K562 (cell line): ENCODE data around the gene TSPAN14. TPM values are rescaled to one million over a fixed set of nuclear protein-coding genes. Genes with fewer than 3 reads are reported as not detected.

Experiments
- ATAC-seq: fragments of 200-7000 bp; cut with Tn5 transposase; 3 replicates; pipeline ENCODE4 v1.9.1; 2020; ENCODE audit warnings: moderate library complexity
- BruUV-seq: library from RNA; stranded (reverse); fragments of 400-500 nt; replicated peaks from 2 replicates; lab custom pipeline; 2021; lab: Mats Ljungman, UMichigan
- CTCF ChIA-PET: fragments of 300-600 bp; formaldehyde crosslinking; extraction: SDS; loops from one replicate; lab custom pipeline; 2021; ENCODE audit warnings: low intra/inter-chr PET ratio; lab: Yijun Ruan, JAX
- POLR2A ChIA-PET: fragments of 300-600, 350-650 bp; sonication (Branson Sonifier 250); formaldehyde crosslinking; extraction: SDS; loops from one replicate; lab custom pipeline; 2021; ENCODE audit warnings: antibody characterized with exemption, inconsistent platforms; lab: Yijun Ruan, JAX
- DNase-seq, 4 experiments: peaks; one replicate each; pipeline versions ENCODE4 v3.0.0 to v3.0.0-alpha.2; 2011 to 2018; ENCODE audit warnings: low spot score in 3 of 4, mixed read lengths in 3 of 4; ENCODE audit errors: extremely low read depth in 1 of 4
- FAIRE-seq: peaks from 2 replicates; lab custom pipeline; 2011; peaks lifted over from hg19 to GRCh38; lab: Jason Lieb, UNC
- H2AFZ ChIP-seq: 2 replicates; pipeline ENCODE4 v1.6.0; 2011; ENCODE audit warnings: low read depth, low read length, control low read depth, inconsistent platforms
- H3K27ac ChIP-seq: fragments of 200-600 bp; 3 replicates; pipeline ENCODE4 v1.8.0; 2011; ENCODE audit warnings: low read depth, mild to moderate bottlenecking, control low read depth, inconsistent platforms, low read length, moderate library complexity, mixed read lengths; ENCODE audit errors: extremely low read depth
- H3K27me3 ChIP-seq, 2 experiments: fragments of 300-600 bp in 1 of 2; 2 replicates in 1 of 2; 3 replicates in 1 of 2; pipeline versions ENCODE4 v1.6.0 to v1.8.0; 2011; ENCODE audit warnings: inconsistent platforms in 2 of 2, low read length in 2 of 2, mild to moderate bottlenecking in 1 of 2, mixed read lengths in 1 of 2, moderate library complexity in 1 of 2; ENCODE audit not compliant: control insufficient read depth in 2 of 2, insufficient read depth in 2 of 2
- H3K36me3 ChIP-seq: fragments of 300-600 bp; 3 replicates; pipeline ENCODE4 v1.8.0; 2011; ENCODE audit warnings: mild to moderate bottlenecking, low read length, inconsistent platforms; ENCODE audit not compliant: control insufficient read depth, insufficient read depth
- H3K4me1 ChIP-seq, 2 experiments: fragments of 200-600 bp in 1 of 2; replicated peaks in 1 of 2; 2 replicates in 1 of 2; 3 replicates in 1 of 2; pipeline versions ENCODE4 v1.5.1 to v1.8.0; 2011; ENCODE audit warnings: inconsistent platforms in 2 of 2, low read length in 2 of 2, mild to moderate bottlenecking in 1 of 2, mixed read lengths in 1 of 2, moderate library complexity in 1 of 2; ENCODE audit not compliant: control insufficient read depth in 2 of 2, insufficient read depth in 2 of 2
- H3K4me2 ChIP-seq: 2 replicates; pipeline ENCODE4 v1.6.1; 2011; ENCODE audit warnings: low read length, control low read depth, inconsistent platforms, mixed read lengths; ENCODE audit not compliant: insufficient read depth
- H3K4me3 ChIP-seq: fragments of 200-600 bp; sonication (generic), shearing (Covaris generic); 2 replicates; pipeline ENCODE4 v1.5.1; 2016; ENCODE audit warnings: control low read depth, inconsistent platforms
- H3K79me2 ChIP-seq: fragments of 200-600 bp; 3 replicates; pipeline ENCODE4 v1.8.0; 2011; ENCODE audit warnings: low read length, inconsistent platforms; ENCODE audit not compliant: control insufficient read depth, insufficient read depth
- H3K9ac ChIP-seq, 2 experiments: 2 replicates each; pipeline versions ENCODE4 v1.6.0 to v1.6.1; 2011; ENCODE audit warnings: low read depth in 2 of 2, low read length in 2 of 2, control low read depth in 1 of 2, inconsistent platforms in 1 of 2, mild to moderate bottlenecking in 1 of 2, mixed read lengths in 1 of 2; ENCODE audit not compliant: insufficient read depth in 1 of 2
- H3K9me1 ChIP-seq: one replicate; pipeline ENCODE4 v1.6.0; 2011; ENCODE audit warnings: inconsistent platforms, mild to moderate bottlenecking, low read length, moderate library complexity; ENCODE audit not compliant: control insufficient read depth, insufficient read depth
- H3K9me3 ChIP-seq: replicated peaks from 2 replicates; pipeline ENCODE4 v1.5.1; 2011; ENCODE audit warnings: low read depth, low read length, inconsistent platforms; ENCODE audit not compliant: control insufficient read depth, insufficient read depth
- H4K20me1 ChIP-seq: replicated peaks from 2 replicates; pipeline ENCODE4 v1.6.1; 2011; ENCODE audit warnings: low read length, inconsistent platforms, mixed read lengths; ENCODE audit not compliant: control insufficient read depth, insufficient read depth
- ATF1 ChIP-seq, 2 experiments: fragments of 450-650 bp in 1 of 2; IDR thresholded peaks; 2 replicates each; pipeline ENCODE4 v1.6.1; 2016; ENCODE audit warnings: missing compliant biosample characterization in 1 of 2, missing genetic modification characterization in 1 of 2
- RHOXF2B ChIP-seq: fragments of 250-450 bp; sonication (Bioruptor Pico); conservative IDR thresholded peaks from 2 replicates; pipeline ENCODE4 v1.5.1; 2021
- XRCC4 ChIP-seq: IDR thresholded peaks from one replicate; pipeline ENCODE4 v1.6.1; 2011; ENCODE audit not compliant: insufficient read depth, insufficient read length; ENCODE audit errors: extremely low read depth
- WGBS: fragments of 100-300 bp; shearing (Covaris generic); methylation state at CpG from one replicate; pipeline ENCODE4 v1.1.6; 2016; ENCODE audit warnings: low coverage, mixed read lengths; ENCODE audit not compliant: insufficient coverage; ENCODE audit errors: missing lambda C conversion rate; 5-methylcytosine and 5-hydroxymethylcytosine counted together
- in situ Hi-C: fragments of 300-500 bp; cut with MboI; formaldehyde crosslinking; loops from 4 replicates; pipeline ENCODE4 v1.15.0; 2018; ENCODE audit warnings: inconsistent platforms, mixed read lengths
- intact Hi-C: fragments of 100-400 bp; cut with micrococcal nuclease; formaldehyde crosslinking; loops from 2 replicates; pipeline ENCODE4 v1.14.2; 2022
- polyA plus RNA-seq, 8 experiments: library from polyadenylated mRNA; depleted of rRNA in 4 of 8; stranded (reverse) in 5 of 8; unstranded in 3 of 8; fragments of >200 nt; fragmentation: Nextera tagmentation in 2 of 8; fragmentation: Illumina TruSeq in 1 of 8; extraction: Ambion mirVana in 2 of 8; extraction: Trizol in 1 of 8; gene quantifications; 2 replicates each; pipeline versions ENCODE4 v1.2.1 to v1.2.3, GENCODE V29; 2011 to 2014; ENCODE audit warnings: inconsistent platforms in 1 of 8, missing spikeins in 1 of 8
- total RNA-seq, 7 experiments: library from RNA; depleted of rRNA in 6 of 7; stranded (reverse); fragments of >200 nt in 6 of 7; fragmentation: Illumina TruSeq in 2 of 7; extraction: Trizol in 2 of 7; gene quantifications; 2 replicates each; pipeline versions ENCODE4 v1.2.1 to v1.2.3, GENCODE V29; 2011 to 2021; ENCODE audit warnings: low replicate concordance in 1 of 7
- TF ChIP-seq, protein P1 (sequence below), 2 experiments: fragments of 450-650 bp; IDR thresholded peaks; 2 replicates each; pipeline ENCODE4 v1.6.1; 2016
- TF ChIP-seq, protein P2 (sequence below): fragments of 450-650 bp; IDR thresholded peaks from 2 replicates; pipeline ENCODE4 v1.6.1; 2016; ENCODE audit warnings: antibody characterized with exemption
- TF ChIP-seq, protein P3 (sequence below): fragments of 250-450 bp; sonication (Bioruptor Pico); IDR thresholded peaks from 2 replicates; pipeline ENCODE4 v1.4.0; 2020; ENCODE audit warnings: borderline replicate concordance

TSPAN14 gene
- total and polyA plus RNA-seq, 9 of the 15 experiments (the other 6 are each of a cell fraction or from before 2014, with no cell fraction given) = 5.8 to 92.9 (median 23.3) TPM

DNA sequence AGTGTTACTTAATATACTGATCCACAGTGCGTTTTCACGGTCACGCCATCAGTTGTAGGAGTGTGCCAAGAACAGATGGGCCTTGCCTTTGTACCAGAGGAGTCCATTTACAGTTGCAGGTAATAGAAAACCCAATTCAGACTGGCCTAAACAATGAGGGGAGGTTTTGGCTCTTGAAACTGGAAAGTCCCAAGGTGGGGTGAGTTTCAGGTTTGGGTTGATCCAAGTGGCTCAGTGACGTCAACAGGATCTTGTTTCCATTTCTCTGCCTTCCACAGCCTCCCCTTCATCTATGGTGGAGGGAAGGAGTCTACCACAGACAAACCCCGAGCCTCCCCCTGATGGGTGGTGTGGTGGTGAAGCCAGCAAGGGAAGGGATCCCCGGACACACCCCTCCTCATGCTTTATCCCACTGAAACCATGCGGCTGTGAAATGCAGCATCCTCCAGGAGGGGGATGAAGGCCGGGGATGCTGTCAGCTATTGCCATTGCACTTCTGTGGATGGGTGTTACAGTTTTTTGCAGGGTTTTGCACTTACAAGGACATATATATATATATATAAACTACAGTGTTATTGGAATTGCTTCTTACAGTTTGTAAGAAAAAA is 68.8 kb downstream of the TSPAN14 start (continued):
- TF ChIP-seq, protein P1, sequence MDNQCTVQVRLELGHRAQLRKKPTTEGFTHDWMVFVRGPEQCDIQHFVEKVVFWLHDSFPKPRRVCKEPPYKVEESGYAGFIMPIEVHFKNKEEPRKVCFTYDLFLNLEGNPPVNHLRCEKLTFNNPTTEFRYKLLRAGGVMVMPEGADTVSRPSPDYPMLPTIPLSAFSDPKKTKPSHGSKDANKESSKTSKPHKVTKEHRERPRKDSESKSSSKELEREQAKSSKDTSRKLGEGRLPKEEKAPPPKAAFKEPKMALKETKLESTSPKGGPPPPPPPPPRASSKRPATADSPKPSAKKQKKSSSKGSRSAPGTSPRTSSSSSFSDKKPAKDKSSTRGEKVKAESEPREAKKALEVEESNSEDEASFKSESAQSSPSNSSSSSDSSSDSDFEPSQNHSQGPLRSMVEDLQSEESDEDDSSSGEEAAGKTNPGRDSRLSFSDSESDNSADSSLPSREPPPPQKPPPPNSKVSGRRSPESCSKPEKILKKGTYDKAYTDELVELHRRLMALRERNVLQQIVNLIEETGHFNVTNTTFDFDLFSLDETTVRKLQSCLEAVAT (IDR thresholded peaks at IDR 0.05) = no peak

DNA sequence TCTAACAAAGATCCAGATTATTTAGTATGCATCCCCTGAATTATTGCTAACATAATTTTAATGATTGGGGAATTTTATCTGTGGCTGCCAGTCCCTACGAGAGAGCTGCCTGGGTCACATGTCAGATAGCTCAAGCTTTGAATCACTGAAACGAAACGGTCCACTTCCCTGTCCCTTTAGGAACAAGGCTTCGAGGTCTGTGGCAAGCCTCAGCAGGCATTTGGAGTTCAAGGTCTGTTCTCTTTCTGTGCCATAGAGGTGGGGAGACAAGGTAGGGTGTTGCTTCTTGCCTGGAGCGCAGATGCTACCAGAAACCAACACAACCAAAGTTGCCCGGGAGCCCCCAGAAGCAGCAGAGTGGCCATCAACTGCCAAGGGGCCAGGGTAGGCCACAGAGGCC is 69.7 kb downstream of the TSPAN14 start:
- Histone ChIP-seq H3K27me3 (peaks cover 5 to 8% of the 10 kb centered on the region in 2 experiments; a peak in 4 of 5 replicates), H3K9me3 (no peaks in the 10 kb centered on the region), H2AFZ (no peak overlapping the region), H3K79me2 (no peaks in the 10 kb centered on the region), H3K4me2 (no peak overlapping the region), H3K4me1 (peaks cover 0 to 8% of the 10 kb centered on the region in 2 experiments; a peak in 2 of 5 replicates), H3K9ac (peak overlapping the region in 1 of 2 experiments; percentile 43; a peak in 2 of 4 replicates), H3K9me1 (peaks cover 5% of the 10 kb centered on the region), H3K27ac (no peak overlapping the region), H3K36me3 (peaks cover 13% of the 10 kb centered on the region; the same call in 1 of the 3 replicates), H4K20me1 (no peaks in the 10 kb centered on the region; the same call in 1 of the 2 replicates), H3K4me3 (no peak overlapping the region)
- no peak for TF ChIP-seq RHOXF2B (CRISPR knock-in tag)
- no peak for TF ChIP-seq ATF1 (CRISPR knock-in tag; IDR thresholded peaks at IDR 0.05)
- TF ChIP-seq ATF1 (tag; IDR thresholded peaks at IDR 0.05) = no peak
- no peak for TF ChIP-seq XRCC4
- TF ChIP-seq, protein P2, sequence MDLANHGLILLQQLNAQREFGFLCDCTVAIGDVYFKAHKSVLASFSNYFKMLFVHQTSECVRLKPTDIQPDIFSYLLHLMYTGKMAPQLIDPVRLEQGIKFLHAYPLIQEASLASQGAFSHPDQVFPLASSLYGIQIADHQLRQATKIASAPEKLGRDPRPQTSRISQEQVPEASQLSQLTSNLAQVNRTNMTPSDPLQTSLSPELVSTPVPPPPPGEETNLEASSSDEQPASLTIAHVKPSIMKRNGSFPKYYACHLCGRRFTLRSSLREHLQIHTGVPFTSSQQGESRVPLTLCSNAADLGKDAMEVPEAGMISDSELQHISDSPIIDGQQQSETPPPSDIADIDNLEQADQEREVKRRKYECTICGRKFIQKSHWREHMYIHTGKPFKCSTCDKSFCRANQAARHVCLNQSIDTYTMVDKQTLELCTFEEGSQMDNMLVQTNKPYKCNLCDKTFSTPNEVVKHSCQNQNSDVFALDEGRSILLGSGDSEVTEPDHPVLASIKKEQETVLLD = no peak
- TF ChIP-seq, protein P3, sequence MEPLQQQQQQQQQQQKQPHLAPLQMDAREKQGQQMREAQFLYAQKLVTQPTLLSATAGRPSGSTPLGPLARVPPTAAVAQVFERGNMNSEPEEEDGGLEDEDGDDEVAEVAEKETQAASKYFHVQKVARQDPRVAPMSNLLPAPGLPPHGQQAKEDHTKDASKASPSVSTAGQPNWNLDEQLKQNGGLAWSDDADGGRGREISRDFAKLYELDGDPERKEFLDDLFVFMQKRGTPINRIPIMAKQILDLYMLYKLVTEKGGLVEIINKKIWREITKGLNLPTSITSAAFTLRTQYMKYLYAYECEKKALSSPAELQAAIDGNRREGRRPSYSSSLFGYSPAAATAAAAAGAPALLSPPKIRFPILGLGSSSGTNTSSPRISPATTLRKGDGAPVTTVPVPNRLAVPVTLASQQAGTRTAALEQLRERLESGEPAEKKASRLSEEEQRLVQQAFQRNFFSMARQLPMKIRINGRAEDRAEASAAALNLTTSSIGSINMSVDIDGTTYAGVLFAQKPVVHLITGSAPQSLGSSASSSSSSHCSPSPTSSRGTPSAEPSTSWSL = no peak
- BruUV-seq = no TSS peak
- POLR2A ChIA-PET = interaction anchor here (0.8 to 1.1 kb wide), 3 partner anchors 10 to 50 kb away, joined by 3 to 5 read pairs (median 3); no protein-coding TSS in a partner anchor
- no peak for ATAC-seq
- CTCF ChIA-PET = no interaction called here
- in situ Hi-C loops (no loop called here), intact Hi-C loops (no loop called here)
- peak; percentile 58 for FAIRE-seq
- WGBS = 49% methylated on average over 6 of the region's 6 CpGs
- no peak for DNase-seq
